Measurements from ENCODE around the gene HJV.
A peak's percentile ranks its signal among the peaks of the same experiment; 100 is the strongest.

The HJV gene

GRCh38 chr1:145975216-145975615, 46.3 kb downstream of the HJV start:
- H4K20me1 ChIP-seq = no peaks in the 10 kb centered on the region
- H3K27me3 ChIP-seq = no peaks in the 10 kb centered on the region
- H3K4me3 ChIP-seq = no peak overlapping the region
- H3K27ac ChIP-seq = no peak overlapping the region
- H3K9me3 ChIP-seq (replicated peaks in 1 of 11) = no peaks in the 10 kb centered on the region
- peaks cover 29 to 34% (median 32%) of the 10 kb centered on the region in 10 experiments for H3K4me1 ChIP-seq
- H3K9ac ChIP-seq = 0 out of 22 replicates have a peak overlapping the region, but pooled peaks of 1 of the 11 experiments have one; percentile 27
- no peak for TF ChIP-seq Cebpa-rat (IDR thresholded peaks at IDR 0.05)
- no peak overlapping the region for H3K4me2 ChIP-seq
- H3K36me3 ChIP-seq = no peaks in the 10 kb centered on the region; a peak in 1 of 22 replicates

GRCh38 chr1:145974721-145975120, 46.8 kb downstream of the HJV start:
- Histone ChIP-seq H3K27me3 (no peaks in the 10 kb centered on the region), H4K20me1 (no peaks in the 10 kb centered on the region), H3K27ac (no peak overlapping the region), H3K9me3 (replicated peaks in 1 of 11) (no peaks in the 10 kb centered on the region), H3K4me2 (no peak overlapping the region), H3K4me3 (no peak overlapping the region), H3K36me3 (no peaks in the 10 kb centered on the region; a peak in 1 of 22 replicates), H3K9ac (no peak overlapping the region; a peak in 1 of 22 replicates), H3K4me1 (peaks cover 24 to 29% (median 27%) of the 10 kb centered on the region in 10 experiments)
- no peak for TF ChIP-seq Cebpa-rat (IDR thresholded peaks at IDR 0.05)

GRCh38 chr1:145972580-145972979, 49.0 kb downstream of the HJV start:
- H3K9ac ChIP-seq = no peak overlapping the region
- peaks cover 7 to 8% (median 8%) of the 10 kb centered on the region in 10 experiments for H3K4me1 ChIP-seq
- H3K4me2 ChIP-seq = no peak overlapping the region
- no peak for TF ChIP-seq Cebpa-rat (IDR thresholded peaks at IDR 0.05)
- peaks cover 0 to 5% (median under 1%) of the 10 kb centered on the region in 11 experiments; a peak in 9 of 22 replicates for H3K36me3 ChIP-seq
- no peaks in the 10 kb centered on the region for H3K27me3 ChIP-seq
- no peak overlapping the region for H3K4me3 ChIP-seq
- H4K20me1 ChIP-seq = no peaks in the 10 kb centered on the region
- H3K27ac ChIP-seq = no peak overlapping the region
- H3K9me3 ChIP-seq (replicated peaks in 1 of 11) = peaks cover 2 to 8% (median 3%) of the 10 kb centered on the region in 11 experiments

All from BLaER1 treated with 17β-estradiol and CSF1 and Interleukin-3, amounts not matched to agents 10 nM and 100 nM (cell line).